HG02588 (cell line): Measurements from ENCODE around the gene FBXO38.

ENCODE experiments used
- ATAC-seq: cut with Tn5 transposase; IDR thresholded peaks from one replicate; pipeline ENCODE4 v1.9.1; 2021; ENCODE audit warnings: mild to moderate bottlenecking, moderate library complexity; ENCODE audit not compliant: unreplicated experiment

FBXO38 gene, protein sequence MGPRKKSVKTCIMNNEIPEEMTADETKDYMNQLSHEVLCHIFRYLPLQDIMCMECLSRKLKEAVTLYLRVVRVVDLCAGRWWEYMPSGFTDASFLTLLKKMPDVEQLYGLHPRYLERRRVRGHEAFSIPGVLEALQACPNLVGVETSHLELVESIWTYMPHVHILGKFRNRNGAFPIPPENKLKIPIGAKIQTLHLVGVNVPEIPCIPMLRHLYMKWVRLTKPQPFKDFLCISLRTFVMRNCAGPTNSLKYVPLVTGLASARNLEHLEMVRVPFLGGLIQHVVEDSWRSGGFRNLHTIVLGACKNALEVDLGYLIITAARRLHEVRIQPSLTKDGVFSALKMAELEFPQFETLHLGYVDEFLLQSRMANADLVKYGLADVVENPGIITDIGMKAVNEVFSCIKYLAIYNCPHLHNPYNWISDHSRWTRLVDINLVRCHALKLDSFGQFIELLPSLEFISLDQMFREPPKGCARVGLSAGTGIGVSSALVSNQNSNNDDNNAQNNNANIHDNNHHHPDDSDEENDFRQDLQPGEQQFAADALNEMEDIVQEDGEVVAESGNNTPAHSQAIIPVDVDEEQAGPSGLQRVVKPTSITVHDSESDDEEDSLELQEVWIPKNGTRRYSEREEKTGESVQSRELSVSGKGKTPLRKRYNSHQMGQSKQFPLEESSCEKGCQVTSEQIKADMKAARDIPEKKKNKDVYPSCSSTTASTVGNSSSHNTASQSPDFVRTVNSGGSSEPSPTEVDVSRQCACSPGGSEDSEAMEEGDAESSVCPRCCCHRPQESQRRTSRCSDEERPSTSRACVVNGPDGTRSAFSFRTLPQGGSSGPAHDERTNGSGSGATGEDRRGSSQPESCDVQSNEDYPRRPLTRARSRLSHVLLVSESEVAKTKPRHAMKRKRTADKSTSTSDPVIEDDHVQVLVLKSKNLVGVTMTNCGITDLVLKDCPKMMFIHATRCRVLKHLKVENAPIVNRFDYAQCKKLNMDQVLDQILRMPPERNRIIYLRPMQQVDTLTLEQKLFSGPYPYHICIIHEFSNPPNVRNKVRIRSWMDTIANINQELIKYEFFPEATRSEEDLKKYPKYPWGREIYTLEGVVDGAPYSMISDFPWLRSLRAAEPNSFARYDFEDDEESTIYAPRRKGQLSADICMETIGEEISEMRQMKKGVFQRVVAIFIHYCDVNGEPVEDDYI

DNA sequence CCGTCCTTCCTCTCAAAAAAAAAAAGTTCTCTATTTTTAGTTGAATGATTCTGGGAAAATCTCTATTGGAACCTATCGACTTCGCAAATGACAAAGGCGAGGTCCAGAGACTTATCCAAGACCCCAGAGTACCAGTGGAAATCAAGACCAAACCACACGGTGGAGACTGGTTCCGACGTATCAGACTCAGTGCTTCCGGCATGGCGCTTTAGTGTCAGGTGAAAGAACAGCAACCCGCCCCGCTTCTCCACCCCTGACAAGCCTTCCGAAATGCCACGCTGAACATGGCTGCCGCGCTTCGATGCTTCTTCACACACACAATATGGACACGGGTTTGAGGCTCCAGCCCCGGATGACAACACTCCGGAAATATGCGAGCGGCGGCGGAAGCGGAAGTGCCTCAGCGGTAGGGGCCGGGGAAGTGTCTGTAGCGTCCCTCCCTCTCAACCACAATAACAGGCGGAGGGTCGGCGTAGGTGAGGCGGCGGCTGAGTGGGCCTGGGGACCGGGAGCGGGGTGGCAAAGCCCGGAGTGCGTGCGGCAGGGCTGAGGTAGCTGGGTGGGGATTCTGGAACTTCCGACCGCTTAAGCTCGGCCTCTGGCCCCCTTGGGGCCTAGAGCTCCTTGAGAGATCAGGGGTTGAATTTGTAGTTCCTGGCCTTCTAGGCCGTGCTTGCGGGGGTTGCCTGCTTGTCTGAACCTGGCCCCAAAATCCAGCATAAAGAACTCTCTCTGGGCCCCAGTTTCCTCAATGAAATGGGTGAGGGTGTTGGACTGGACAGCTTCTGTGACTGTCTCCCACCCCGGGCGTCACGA lies at the start of gene FBXO38:
FBXO38 (plus strand) TSS at position 395 of the 816 bp plus-strand sequence. CDS start 10,819 bp downstream, outside the sequence.
- peak; percentile 99 for ATAC-seq

DNA sequence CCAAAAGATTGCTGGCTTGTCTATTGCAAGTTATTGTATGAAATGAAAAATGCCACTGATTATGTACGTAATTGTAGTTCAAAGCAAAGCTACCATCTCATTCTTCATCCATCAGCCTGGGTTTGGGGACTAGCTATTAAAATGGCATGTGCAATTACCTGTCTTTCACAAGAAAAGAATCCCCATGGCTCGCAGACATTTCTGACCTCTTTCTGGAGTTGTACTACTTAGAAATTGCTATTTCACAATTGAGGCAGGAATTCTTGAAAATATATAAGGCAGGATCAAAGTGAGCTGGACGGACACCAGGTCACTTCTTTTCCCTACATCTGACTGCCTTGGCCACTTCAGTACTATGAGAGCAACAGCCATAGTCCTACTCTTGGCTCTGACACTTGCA lies 48.5 kb upstream of the FBXO38 start, which contains the start of gene SPINK9:
SPINK9 (plus strand) TSS at position 301 of the 400 bp plus-strand sequence; CDS start at position 356, 55 bp downstream.
- no peak for ATAC-seq

DNA sequence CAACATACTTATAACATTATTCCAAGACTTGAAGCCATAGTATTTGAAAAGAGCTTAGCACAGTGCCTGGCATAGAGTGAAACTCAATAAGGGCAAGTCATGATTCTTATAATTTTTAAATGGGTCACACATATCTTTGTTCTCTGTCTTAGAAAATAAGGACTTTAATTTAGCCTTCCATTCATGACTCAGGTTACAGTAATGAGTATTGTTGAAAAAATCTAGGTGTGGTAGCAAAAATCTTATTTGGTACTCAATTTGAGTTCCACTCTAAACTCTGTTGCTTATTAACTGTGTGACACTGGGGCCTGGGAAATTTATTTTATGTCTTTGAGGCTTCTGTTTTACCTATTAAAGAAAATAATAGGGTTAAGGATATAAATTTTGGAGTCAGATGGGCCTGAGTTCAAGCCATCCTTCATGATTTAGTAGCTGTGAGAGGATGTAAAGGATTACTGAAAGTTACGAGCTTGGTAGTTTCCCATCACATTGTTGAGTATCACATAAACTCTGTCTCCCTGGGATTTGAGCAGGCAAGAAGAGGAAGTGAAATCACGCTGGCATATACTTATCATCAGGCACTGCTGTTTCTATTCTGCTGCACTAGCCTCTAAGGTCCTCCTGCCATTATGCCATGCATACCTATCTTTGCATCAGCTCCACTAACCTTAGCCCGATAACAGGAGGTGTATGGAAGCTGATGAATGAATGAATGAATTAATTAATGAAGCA lies 46.9 kb upstream of the FBXO38 start:
- peak; percentile 82 for ATAC-seq

DNA sequence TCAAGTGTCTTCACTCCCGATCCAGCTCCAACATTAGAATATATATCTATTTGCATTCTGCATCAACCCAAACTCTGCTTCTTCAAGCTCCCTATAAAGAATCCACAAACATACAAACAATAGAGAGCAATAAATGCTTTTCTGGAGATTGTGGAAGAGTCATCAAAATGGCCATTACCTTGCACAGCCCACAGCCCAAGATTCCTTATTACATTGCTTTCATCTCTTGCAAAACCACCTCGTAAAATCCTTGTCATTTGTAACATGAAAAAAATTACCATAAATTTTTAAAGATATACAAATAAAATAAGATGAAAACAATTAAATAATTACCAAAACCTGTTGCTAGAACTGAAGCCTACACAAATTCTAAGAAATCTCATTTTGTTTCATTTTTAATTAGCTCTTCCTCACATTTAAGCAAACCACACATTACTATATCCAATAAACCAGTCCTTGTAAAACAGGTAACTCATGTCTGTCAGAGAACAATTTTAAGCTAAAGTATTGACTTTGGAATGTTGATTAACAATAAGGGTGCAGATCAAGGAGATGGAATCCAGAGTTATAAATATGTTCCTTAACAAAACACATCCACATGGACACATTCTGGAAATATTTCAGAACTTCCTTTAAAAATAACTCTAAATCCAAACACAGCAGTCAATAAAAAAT lies 41.2 kb upstream of the FBXO38 start:
- ATAC-seq = no peak

DNA sequence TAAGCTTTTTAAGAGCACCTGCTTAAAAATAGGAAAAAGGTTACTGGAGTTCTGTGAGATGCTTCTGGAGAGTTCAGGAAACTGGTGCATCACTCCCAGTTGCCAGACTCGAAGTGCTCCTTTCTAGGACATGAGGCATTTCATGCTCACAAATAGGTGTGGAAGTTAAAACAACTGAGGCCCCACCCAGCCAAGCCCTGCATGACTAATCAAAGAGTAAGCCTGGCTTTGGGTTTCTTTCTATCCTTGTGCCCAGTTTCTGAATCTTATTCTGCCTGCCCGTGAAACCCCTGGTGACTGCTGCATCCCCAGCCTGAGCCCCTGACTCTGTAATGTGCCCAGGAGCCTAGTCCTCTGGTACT lies 40.7 kb upstream of the FBXO38 start:
- no peak for ATAC-seq

DNA sequence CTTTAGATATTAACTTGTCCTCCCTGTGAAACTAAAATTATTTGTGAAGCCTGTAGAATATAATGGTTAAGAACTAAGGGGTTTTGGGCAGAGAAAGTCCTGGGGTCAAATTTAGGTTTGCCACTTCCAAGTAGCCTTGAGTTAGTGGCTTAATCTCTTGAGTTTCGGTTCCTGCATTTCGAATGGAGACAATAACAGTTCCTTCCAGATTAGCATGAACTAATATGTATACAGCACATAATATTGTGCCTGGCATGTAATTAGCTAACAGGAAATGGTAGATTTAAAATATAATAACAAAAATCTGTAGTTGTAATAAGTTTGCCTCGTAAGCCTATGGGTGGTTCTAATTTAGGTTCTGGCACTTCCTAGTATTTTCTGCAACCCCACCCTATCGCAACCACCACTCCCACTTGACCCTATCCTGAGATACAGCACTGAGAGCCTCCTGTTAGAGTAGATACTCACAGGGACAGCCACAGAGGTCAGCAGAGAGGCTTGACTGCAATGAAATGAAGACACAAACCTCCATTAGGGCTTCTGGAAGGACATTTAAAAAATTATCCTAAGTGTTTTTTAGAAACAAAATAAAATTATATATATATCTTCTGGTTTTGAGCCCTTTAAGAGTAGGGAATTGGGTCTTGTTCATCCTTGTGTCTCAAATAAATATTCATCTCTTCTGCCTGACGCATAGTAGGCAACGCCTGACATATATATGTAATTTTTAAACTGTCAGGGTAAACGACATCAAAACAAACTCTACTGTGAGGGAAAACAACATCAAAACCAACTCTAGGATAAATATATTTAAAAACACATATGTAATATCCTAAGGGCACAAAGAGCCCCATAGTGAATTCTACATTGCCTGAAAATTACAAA lies 39.9 kb upstream of the FBXO38 start:
- ATAC-seq = no peak

DNA sequence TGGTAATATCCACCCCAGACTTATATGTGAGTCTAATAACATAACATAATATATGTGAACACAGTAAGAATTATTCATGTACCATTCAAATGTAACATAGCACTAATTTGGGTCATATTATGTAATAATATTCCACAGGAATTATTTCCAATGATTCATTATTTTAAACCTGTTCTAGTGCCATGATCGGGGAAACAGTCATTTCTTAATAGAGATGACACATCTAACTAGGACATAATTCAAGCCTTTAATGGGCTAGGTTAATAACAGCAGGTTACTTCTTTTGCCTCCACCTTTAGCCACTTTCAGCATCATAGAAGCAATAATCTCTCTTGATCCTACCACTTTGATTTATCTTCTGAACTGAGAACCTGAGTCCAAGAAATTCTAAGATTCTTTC lies 36.1 kb upstream of the FBXO38 start:
- ATAC-seq = no peak

DNA sequence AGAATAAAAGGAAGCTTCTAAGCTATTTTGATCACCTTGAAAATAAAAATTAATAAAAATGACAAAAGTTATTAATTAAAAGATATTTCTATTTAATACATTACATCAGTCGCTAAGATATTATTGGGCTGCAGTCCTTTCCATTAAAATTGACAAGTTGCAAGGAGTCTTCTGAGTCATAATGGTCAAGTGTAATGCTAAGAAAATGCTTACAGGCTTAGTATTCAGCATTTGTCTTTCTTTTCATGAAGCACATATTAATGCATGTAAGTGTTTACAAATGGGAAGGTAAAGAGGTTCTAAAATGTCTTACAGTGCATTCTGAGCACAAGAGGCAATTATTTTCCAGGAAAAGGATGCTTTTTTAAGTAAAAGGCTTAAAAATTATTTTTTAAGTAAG lies 31.1 kb upstream of the FBXO38 start:
- no peak for ATAC-seq

DNA sequence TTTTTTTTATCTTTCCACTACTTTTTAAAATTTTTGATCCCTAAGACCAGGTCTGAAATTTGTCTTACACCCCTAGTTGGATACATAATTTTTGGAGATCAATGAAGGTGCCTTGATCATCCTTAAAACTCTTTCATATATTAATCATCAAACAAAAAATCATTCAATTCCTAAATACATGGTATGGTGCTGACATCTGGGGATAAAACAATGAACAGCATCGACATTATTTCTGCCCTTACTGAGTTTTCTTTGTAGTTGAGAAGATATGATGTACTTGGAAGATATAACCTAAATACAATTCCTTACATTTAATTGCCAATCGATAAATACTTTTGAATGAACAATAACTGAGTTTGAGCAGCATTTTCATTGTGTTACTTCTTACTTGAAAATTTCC lies 30.1 kb upstream of the FBXO38 start:
- no peak for ATAC-seq

DNA sequence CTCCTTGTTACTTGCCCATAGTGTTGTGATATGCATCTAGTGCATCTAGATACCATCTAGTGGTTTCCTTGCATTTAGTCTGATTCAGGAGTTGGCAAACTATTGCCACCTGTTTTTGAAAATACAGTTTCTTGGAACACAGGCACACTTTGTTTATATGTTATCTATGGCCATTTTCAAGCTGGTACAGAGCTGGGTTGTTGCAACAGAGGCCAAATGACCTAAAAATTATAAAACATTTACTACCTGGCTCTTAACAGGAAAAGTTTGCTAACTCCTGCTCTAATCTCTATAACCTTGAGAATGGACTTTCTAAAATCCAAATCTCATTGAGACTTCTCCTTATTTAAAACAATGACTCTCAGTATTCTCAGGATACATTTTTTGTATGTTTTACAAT lies 19.4 kb upstream of the FBXO38 start:
- ATAC-seq = no peak

DNA sequence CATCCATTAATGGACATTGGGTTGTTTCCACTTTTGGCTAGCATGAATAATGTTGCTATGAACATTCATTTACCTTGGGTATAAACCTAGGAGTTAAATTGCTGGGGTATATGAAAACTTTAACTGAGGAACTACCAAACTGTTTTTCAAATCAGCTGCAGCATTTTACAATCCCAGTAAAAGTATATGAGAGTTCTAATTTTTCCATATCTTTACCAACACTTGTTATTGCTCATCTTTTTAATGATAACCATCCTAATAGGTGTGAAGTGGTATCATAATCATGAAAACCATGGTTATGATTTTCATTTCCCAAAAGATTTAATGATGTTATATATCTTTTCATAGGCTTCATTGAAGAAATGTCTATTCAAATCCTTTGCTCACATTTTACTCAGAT lies 15.5 kb upstream of the FBXO38 start:
- ATAC-seq = no peak

DNA sequence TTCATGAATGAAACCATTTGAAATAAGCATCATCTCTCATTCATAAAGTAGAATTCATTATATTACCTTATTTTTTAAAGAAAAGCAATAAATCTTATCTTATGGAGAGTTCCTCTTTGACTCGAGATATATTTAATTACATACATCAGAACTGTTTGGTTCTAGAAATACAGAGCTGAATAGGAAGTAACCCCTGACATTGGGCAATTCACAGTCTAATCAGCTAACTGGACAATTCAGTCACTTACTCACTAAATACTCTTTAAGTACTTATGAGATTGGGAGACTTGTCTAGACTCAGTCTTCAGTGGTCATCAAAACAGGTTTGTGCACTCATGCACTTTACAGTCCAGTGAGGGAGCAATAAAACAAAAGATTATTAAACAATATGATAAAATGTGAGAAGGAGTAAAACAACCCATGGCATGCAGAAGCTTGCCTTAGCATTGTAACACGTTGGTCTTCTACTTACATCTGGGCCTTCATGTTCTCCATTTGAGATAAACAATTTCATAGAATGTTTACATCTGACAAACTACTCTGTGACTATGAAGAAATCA lies 11.5 kb upstream of the FBXO38 start:
- no peak for ATAC-seq

DNA sequence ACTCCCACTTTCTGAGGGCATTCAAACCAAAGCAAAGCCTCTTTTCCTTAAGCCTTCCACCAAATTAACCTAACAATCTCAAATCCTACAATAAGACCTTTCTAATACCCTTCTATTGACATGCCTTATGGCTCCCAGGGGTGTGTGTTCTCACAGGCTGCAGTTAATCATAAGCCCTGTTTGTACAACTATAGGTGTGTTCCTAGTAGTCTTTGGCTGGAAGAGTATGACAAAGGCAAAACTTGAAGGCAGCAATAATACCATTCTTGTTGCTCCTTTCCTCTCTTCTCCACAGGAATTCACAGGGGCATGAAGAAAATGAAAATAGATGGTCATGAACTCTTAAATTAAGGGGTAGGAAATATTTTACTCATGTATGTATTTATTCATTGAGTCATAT lies 10.9 kb upstream of the FBXO38 start:
- ATAC-seq = no peak

DNA sequence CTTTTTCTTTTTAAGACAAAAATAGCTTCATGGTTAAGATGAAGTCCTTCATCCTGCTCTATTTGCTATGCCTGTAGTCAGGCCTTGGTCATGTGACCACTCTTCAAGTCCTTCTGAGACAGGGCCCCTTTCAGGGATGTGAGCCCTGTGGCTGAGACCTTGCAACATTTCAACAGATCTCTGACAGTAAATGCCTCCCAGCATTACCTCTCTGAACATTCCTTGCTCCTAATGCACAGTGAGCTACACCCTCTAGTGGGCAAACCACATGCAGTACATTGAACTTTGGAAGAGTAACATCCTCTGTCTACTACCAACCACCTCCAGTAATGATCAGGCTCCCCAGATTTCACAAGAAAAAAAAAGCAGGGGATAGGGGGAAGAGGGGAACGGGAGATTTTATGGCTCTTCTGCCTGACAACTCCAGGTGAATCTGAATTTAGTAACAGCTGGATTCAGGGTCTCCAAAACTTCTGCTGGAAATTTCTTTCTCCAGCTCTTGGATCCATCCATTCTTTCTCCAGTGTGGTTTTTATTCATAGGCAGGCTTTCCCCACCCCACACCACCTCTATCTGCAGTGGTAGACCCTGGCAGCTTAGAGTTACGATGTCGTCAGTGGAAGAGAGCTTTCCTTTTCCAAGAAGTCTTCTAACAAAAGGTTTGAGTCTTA lies 8.9 kb upstream of the FBXO38 start:
- peak; percentile 86 for ATAC-seq

DNA sequence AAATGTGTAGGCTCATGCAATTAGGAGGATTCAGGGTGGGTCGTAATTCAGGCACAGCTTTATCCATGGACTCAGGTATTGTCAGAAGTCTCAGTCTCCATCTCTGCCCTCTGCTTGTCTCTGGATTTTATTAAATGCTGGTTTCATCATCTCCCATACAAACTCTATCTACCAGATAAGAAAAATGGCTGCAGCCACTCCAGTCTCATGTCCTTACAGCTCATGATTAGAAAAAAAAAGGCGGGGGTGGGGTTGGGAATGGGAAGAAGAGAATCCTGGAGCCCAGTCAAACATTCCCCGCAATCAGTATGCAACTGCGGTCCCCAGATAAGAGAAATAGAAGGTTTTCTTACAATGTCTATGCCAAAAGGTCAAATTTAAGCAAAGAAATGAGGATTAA lies 7.6 kb upstream of the FBXO38 start:
- no peak for ATAC-seq

DNA sequence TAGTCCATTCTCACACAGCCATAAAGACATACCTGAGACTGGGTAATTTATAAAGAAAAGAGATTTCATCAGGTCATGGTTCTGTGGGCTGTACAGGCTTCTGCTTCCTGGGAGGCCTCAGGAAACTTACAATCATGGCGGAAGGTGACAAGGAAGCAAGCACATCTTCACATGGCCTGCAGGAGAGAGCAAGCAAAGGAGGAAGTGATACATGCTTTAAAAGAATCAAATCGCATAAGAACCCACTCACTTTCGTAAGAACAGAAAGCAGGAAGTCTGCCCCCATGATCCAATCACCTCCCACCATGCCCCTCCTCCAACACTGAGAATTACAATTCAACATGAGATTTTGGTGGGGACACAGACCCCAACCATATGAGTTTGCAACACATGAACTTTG lies 5.1 kb upstream of the FBXO38 start:
- no peak for ATAC-seq

DNA sequence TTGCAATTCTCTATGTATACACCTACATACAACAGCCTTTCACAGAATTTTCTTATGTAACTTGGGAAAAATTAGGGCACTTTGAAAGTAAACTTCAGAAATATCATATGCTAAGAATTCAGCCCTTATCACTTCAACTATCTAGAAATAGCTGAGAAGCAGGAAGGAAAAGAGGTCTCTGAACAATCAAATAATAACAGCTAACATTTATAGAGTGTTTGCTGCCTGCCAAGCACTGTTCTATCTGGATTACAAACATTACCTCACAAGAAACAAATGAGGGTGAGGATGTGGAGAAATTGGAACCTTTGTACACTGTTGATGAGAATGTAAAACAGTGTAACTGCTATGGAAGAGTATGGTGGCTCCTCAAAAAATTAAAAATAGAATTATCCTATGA lies 4.4 kb upstream of the FBXO38 start:
- no peak for ATAC-seq
